Right renal cortex interstitium (tissue), 3 donors: ENCODE measurements around the gene ROBO4. TPM values are rescaled to one million over a fixed set of nuclear protein-coding genes. Genes with fewer than 3 reads are reported as not detected.

ENCODE experiments used
- DNase-seq, 3 donors: peaks; one replicate each; pipeline ENCODE4 v3.0.0-alpha.2; 2013; ENCODE audit warnings: low read depth in 3 of 3, low spot score in 2 of 3
- polyA plus RNA-seq, 3 donors: library from polyadenylated mRNA; unstranded; fragments of 120-200 nt; gene quantifications; one replicate each; pipeline ENCODE4 v1.2.1, GENCODE V29; 2013; ENCODE audit not compliant: insufficient read length in 3 of 3

ROBO4 gene
- polyA plus RNA-seq, 3 donors = 16.0 to 17.2 (median 16.1) TPM

DNA sequence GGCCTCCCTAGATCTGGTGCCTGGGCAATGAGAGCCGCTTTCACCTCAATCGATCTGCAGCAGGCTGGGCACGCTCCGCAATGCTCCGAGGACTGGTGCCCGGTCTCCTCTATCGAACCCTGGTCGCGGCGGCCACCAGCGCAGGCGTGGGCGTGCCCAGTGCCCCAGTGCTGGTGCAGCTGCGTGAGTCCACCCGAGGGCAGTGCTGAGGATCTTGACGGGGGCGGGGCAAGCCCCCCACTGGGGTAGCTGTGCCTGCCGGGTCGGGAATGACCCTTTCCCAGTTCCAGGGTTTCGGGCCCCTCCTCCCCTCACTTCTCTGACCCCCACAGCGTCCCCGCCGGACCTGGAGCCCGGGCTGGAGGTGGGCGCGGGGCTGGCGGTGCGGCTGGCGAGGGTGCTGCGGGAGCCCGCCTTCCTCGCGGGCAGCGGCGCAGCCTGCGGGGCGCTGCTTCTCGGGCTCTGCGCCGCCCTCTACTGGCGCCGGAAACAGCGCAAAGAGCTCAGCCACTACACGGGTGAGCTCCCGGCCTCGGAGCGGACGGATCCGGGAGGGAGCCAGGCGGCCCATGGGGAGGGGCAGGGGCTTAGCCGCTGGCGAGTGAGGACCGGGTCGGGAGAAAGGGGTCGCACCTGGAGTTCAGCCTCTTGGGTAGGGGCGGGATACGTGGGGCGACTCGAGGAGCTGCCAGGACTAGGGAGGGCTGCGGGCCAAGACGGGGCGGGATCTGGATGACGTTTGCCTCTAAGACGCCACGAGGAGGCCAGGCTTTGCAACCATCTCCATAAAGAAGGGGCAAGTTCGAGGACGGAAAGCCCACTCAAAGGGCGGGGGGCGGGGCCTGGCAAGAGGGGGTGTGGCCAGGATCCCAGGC lies 21.5 kb downstream of the ROBO4 start:
- peak; percentile 83 to 88 (median 85) for DNase-seq

GRCh38 chr11:124875401-124875800 lies 22.3 kb downstream of the ROBO4 start:
- DNase-seq = no peak

DNA sequence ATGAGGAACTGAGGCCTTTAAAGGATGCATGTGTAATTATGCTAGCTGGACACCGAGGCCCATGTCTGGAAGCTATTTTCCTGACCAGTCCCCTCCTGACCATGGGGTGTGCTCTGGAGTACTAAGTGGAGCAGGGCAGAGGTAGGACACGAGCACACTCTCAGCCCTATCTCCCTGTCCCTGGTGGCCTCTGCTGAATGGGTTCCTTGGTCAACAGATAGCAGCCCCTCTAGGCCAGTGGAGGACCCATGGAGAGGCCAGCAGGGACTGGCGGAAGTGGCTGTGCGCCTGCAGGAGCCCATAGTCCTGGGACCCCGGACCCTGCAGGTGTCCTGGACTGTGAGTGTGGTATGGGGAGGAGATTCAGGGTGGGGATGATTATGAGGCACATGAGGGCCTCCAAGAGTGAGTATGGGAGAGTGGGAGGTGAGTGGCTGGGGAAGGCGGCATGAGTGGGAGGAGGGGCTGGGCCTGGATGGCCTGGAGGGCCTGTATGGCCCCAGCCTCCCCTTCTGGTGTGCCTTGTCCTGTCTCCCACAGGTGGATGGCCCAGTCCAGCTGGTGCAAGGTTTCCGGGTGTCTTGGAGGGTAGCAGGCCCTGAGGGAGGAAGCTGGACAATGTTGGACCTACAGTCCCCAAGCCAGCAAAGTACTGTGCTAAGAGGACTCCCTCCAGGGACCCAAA lies 23.0 kb downstream of the ROBO4 start:
- no peak for DNase-seq

DNA sequence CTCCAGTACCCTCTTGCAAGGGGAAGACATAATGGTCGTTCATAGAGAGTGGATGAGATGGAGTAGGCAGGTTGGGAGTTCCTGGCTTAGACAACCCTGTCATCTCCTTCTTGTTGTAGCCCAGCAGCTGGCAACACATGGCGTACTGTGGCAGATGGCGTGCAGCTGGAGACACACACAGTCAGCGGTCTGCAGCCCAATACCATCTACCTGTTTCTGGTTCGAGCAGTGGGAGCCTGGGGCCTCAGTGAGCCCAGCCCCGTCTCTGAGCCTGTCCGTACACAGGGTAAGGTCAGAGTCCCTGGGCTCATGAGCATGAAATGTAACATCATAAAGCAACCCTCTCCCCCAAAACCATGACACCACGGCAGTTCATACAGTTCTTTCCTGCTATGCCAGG lies 23.7 kb downstream of the ROBO4 start:
- no peak for DNase-seq

DNA sequence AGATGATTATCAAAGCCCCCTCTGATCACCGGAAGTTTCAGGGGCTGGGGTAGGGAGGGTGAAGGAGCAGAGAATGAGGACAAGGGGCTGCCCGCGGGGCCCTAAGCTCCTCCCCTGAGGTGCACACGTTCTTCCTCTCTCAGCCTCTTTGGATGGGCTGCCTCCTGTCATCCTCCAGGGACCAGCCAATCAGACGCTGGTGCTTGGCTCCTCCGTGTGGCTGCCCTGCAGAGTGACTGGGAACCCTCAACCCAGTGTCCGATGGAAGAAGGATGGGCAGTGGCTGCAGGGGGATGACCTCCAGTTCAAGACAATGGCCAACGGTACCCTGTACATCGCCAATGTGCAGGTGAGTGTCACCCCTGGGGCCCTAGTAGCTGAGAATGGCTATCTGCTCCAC lies 24.9 kb downstream of the ROBO4 start:
- no peak for DNase-seq

DNA sequence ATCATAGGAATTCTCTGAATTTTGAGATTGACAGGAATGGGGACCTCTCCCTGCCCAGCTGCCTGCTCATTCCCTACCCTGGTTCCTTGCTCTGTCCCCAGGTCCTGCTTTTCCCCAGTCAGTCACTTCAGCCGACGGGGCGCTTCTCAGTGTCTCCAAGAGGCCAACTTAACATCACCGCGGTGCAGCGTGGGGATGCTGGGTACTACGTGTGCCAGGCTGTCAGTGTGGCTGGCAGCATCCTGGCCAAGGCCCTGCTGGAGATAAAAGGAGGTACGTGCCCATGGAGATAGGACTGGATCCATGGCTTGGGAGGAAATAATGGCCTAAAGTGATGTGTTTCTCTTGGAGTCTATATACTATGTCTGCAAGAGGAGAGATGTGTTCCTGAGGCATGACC lies 25.4 kb downstream of the ROBO4 start:
- DNase-seq = no peak

DNA sequence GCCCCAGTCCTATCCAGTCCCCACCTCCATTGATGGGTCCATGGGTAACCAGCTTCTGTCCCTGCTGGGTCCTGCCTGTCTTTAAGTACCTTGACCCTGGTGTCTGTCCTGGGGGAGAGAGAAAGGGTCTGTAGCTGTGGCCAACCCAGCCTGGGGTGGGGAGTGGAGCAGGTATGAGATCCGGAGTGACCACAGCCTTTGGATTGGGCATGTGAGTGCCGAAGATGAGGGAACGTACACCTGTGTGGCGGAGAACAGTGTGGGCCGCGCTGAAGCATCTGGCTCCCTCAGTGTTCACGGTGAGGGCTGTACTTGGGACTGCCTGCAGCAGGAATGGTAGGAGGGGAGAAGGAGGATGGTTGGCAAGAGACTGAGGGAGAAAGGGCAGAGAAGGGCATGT lies 27.2 kb downstream of the ROBO4 start:
- no peak for DNase-seq

DNA sequence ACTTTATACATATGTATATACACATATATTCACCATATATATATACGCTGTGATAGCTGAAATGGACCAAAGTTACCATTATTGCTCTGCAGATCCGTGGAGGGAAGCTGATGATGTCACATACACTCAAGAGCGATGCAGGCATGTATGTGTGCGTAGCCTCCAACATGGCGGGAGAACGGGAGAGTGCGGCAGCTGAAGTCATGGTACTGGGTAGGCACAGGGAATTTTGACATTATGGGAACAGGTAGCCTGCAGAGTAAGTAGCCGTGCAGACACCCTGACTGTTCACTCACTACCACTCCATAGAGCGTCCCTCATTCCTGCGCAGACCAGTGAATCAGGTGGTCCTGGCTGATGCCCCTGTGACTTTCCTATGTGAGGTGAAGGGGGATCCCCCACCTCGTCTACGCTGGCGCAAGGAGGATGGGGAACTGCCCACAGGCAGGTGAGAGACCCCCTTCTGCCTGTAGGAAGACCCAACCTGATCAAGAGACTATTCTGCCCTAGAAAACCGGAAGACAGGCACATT lies 27.7 kb downstream of the ROBO4 start:
- no peak for DNase-seq

DNA sequence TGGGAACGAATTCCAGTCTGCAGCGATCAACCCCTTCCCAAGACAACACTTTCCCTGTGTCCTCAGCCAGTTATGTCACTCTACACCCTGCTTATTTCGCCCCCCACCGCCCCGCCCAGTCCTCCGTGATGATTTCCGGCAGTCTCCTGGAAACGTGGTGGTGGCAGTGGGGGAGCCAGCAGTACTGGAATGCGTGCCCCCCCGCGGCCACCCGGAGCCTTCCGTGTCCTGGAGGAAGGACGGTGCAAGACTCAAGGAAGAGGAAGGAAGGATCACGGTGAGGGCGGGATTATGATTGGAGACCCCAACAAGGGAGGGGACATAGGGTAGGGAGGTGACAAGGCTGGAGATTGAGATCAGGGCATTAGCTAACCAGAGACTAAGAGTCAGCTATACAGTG lies 28.3 kb downstream of the ROBO4 start:
- no peak for DNase-seq

DNA sequence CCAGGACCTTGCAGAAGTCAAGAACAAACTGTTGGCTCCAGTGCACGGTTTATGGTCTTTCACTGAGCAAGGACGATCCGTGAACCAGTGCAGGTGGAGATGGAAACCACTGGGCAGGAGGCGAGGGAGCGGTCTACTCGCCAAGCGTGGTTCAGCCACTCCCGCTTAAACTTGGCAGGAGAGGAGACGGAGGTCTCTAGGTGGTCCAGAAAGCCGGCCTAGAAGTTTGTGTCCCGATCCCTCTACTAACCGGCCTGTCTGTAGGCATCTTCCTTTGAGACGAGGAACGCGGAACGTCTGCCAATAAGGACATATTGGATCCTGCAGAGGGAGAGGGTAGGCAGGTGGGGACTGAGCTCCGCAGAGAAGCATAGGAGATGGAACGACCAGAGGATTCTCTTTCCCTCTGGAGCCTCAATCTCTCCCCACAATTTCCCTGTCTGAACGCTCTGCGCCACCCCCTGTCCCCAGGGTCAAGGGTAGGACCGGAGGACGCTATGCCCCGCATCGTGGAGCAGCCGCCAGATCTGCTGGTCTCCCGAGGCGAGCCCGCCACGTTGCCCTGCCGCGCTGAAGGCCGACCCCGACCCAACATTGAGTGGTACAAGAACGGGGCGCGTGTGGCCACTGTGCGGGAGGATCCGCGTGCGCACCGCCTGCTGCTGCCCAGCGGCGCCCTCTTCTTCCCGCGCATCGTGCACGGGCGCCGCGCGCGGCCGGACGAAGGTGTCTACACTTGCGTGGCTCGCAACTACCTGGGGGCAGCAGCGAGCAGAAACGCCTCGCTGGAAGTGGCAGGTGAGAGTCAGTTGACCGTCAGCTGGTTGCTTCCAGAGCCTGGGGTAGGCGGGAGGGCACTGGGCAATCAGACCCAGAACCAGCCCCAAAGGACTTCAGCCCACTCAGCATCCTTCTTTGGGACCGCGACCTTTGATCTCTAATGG lies 29.1 kb downstream of the ROBO4 start:
- DNase-seq = no peak

GRCh38 chr11:124867700-124868099 lies 30.0 kb downstream of the ROBO4 start:
- no peak for DNase-seq

- DNase-seq = no peak
Measured at GRCh38 chr11:124865902-124866851, 31.5 kb downstream of the ROBO4 start.

- no peak for DNase-seq
Measured at GRCh38 chr11:124865181-124865901, 32.3 kb downstream of the ROBO4 start, which contains the start of gene ROBO3. ROBO3 (plus strand) TSS chr11:124865432; CDS start chr11:124865578, 146 bp downstream.

GRCh38 chr11:124864892-124865180 lies 32.8 kb downstream of the ROBO4 start:
- DNase-seq = no peak

DNA sequence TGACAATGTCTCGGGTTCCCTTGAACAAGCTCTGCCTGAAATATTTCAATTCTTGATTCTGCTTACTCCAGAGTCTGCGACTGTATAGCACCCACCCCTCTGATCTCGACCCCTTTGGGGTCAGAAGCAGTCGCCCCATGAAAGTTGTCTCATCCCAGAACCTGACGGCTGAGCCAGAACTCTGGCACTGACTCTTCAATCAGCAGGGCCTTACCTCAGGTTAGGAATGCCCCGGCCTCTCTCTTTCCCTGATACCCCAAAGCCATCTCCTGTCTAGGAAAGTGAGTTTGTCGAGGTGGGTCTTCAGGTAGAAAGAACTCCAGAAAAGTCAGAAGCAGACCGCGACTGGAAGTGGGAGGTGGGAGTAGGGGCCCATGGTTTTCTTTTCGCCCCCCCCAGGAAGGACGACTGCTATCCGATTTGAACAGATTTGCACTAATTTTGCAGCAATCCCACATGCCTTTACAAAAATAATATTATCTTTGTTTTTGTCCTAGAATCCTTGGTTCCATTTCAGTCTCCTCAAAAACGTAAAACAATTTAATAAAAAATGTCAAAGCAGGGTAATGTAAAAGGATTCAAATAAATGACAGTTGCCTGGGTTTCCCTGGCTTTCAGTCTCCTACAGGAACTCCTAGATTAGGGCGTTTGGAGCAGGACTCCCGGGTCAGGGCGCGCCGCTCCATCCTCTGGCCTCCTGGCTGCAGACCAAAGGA lies 33.3 kb downstream of the ROBO4 start:
- no peak for DNase-seq

- DNase-seq = no peak
Measured at GRCh38 chr11:124863826-124864165, 33.9 kb downstream of the ROBO4 start.

GRCh38 chr11:124863137-124863825 lies 34.4 kb downstream of the ROBO4 start:
- DNase-seq = no peak

DNA sequence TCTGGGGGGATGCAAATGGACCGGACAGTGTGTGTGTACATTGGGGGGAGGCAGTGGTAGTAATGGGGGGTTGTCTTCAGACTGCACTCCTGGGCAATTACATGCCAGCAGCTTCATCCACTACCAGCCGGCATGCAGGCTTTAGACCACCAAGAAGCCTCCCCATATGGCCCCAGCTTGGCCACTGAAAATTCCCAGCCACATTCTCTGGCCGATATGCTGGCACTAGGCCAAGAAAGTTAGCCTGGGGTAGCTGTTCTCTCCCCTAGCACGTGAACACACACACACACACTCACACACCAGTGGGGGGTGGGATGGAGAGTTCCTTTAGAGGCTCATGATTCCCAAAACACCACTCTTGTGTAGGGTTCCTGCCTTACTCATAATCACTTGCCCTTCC lies 36.0 kb downstream of the ROBO4 start:
- no peak for DNase-seq
